Measurements from ENCODE around the gene PDE3A. TPM values are rescaled to one million over a fixed set of nuclear protein-coding genes. Genes with fewer than 3 reads are reported as not detected.

The PDE3A gene
- total RNA-seq, 1 donor, result 14.8 TPM

DNA sequence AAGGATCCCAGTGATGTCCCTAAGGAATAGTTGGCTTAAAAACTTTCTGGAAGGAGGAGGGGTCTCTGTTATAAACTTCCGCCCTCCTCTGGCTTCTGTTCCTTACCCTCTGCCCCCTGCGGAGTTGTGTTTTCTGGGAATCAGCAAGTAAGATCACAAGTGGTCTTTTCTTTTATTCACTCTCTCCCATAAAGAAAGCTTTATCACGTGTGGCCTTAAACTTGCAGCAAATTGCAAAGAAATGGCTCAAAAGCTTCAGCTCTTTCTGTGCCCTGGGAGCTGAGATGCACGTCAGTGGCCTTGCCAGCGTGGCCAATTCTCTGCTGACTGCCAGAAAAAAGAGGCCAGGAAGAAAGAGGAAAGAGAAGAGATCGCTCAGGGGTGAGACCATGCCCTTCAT lies 326.9 kb downstream of the PDE3A start, which contains the start of gene SLCO1C1:
SLCO1C1 (plus strand) TSS at position 101 of the 400 bp plus-strand sequence. CDS start 4,245 bp downstream, outside the sequence.
- peak within 1 kb of the TSS; percentile 56 for H2AFZ ChIP-seq (ENCODE audit: low read length)

GRCh38 chr12:20696181-20696905 lies 328.0 kb downstream of the PDE3A start:
- H2AFZ ChIP-seq (ENCODE audit: low read length), result no peak overlapping the region
- H3K27ac ChIP-seq (ENCODE audit: low read depth, low read length), result no peak overlapping the region
- no peaks in the 10 kb centered on the region for H4K20me1 ChIP-seq (ENCODE audit: insufficient read depth, low read length)
- H3K9me3 ChIP-seq (ENCODE audit: low read depth, low read length), result no peaks in the 10 kb centered on the region
- no peak overlapping the region for H3K4me3 ChIP-seq (ENCODE audit: insufficient read depth, low read length)
- no peaks in the 10 kb centered on the region for H3K79me2 ChIP-seq (ENCODE audit: insufficient read depth, low read length)
- TF ChIP-seq CTCF (IDR thresholded peaks at IDR 0.05; ENCODE audit: extremely low read depth, low read depth, low read length), result no peak
- no peaks in the 10 kb centered on the region for H3K36me3 ChIP-seq (ENCODE audit: insufficient read depth, low read length)
- DNase-seq (ENCODE audit: insufficient read length, low spot score, missing footprints), result no peak
- H3K4me1 ChIP-seq (ENCODE audit: insufficient read depth, low read length), result no peaks in the 10 kb centered on the region
- no peaks in the 10 kb centered on the region for H3K27me3 ChIP-seq (ENCODE audit: insufficient read depth, low read length)
- no peak overlapping the region for H3K4me2 ChIP-seq (ENCODE audit: insufficient read depth, low read length)

More for the DNA sequence above, 326.9 kb downstream of the PDE3A start, which contains the start of gene SLCO1C1:
- DNase-seq (ENCODE audit: insufficient read length, low spot score, missing footprints), result no peak
- Histone ChIP-seq H3K4me3 (ENCODE audit: insufficient read depth, low read length) (peak within 1 kb of the TSS; percentile 14), H3K9me3 (ENCODE audit: low read depth, low read length) (no peaks in the 10 kb centered on the region), H3K27me3 (ENCODE audit: insufficient read depth, low read length) (no peaks in the 10 kb centered on the region), H3K4me2 (ENCODE audit: insufficient read depth, low read length) (peak within 1 kb of the TSS; percentile 43), H4K20me1 (ENCODE audit: insufficient read depth, low read length) (no peaks in the 10 kb centered on the region), H3K79me2 (ENCODE audit: insufficient read depth, low read length) (no peaks in the 10 kb centered on the region), H3K4me1 (ENCODE audit: insufficient read depth, low read length) (no peaks in the 10 kb centered on the region), H3K27ac (ENCODE audit: low read depth, low read length) (no peak within 1 kb of the TSS), H3K36me3 (ENCODE audit: insufficient read depth, low read length) (no peaks in the 10 kb centered on the region)
- TF ChIP-seq CTCF (IDR thresholded peaks at IDR 0.05; ENCODE audit: extremely low read depth, low read depth, low read length), result no peak

- Histone ChIP-seq H3K4me3 (ENCODE audit: insufficient read depth, low read length) (no peak overlapping the region), H4K20me1 (ENCODE audit: insufficient read depth, low read length) (no peaks in the 10 kb centered on the region), H3K9me3 (ENCODE audit: low read depth, low read length) (no peaks in the 10 kb centered on the region), H3K36me3 (ENCODE audit: insufficient read depth, low read length) (no peaks in the 10 kb centered on the region), H3K4me1 (ENCODE audit: insufficient read depth, low read length) (no peaks in the 10 kb centered on the region), H3K27me3 (ENCODE audit: insufficient read depth, low read length) (no peaks in the 10 kb centered on the region), H2AFZ (ENCODE audit: low read length) (no peak overlapping the region), H3K4me2 (ENCODE audit: insufficient read depth, low read length) (no peak overlapping the region), H3K27ac (ENCODE audit: low read depth, low read length) (no peak overlapping the region), H3K79me2 (ENCODE audit: insufficient read depth, low read length) (no peaks in the 10 kb centered on the region)
- TF ChIP-seq CTCF (IDR thresholded peaks at IDR 0.05; ENCODE audit: extremely low read depth, low read depth, low read length), result no peak
- DNase-seq (ENCODE audit: insufficient read length, low spot score, missing footprints), result no peak
Measured at GRCh38 chr12:20701106-20701505, 332.8 kb downstream of the PDE3A start.

DNA sequence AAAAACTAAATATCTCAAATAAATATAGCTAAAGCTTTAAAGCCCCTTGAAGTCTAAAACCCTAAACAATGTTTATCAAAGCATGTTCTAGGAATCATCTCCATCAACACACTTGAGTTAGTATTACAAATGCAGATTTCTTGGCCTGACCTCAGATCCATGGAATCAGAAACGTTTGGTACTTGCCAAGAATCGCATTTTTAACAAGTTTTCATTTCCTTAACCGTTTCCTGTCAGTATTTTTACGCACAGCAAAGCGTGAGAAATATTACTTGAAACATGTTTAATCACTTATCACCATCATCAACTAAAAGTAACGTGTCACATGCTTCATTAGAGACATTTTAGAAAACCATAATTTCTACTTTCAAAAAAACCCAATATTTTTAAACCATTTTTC lies 336.5 kb downstream of the PDE3A start:
- Histone ChIP-seq H3K4me3 (ENCODE audit: insufficient read depth, low read length) (no peak overlapping the region), H3K9me3 (ENCODE audit: low read depth, low read length) (no peaks in the 10 kb centered on the region), H3K27me3 (ENCODE audit: insufficient read depth, low read length) (no peaks in the 10 kb centered on the region), H3K4me1 (ENCODE audit: insufficient read depth, low read length) (no peaks in the 10 kb centered on the region), H4K20me1 (ENCODE audit: insufficient read depth, low read length) (no peaks in the 10 kb centered on the region), H2AFZ (ENCODE audit: low read length) (no peak overlapping the region), H3K4me2 (ENCODE audit: insufficient read depth, low read length) (no peak overlapping the region), H3K27ac (ENCODE audit: low read depth, low read length) (no peak overlapping the region), H3K79me2 (ENCODE audit: insufficient read depth, low read length) (no peaks in the 10 kb centered on the region), H3K36me3 (ENCODE audit: insufficient read depth, low read length) (no peaks in the 10 kb centered on the region)
- DNase-seq (ENCODE audit: insufficient read length, low spot score, missing footprints), result no peak
- TF ChIP-seq CTCF (IDR thresholded peaks at IDR 0.05; ENCODE audit: extremely low read depth, low read depth, low read length), result no peak

Measured in osteoblast (primary cell).